Measurements from ENCODE around the gene SEPTIN11.
"Not testable (repeated sequence)": the region's sequence is repeated elsewhere in the genome, so short reads cannot be mapped to it uniquely, and the experiment has no call there.

SEPTIN11 gene

DNA sequence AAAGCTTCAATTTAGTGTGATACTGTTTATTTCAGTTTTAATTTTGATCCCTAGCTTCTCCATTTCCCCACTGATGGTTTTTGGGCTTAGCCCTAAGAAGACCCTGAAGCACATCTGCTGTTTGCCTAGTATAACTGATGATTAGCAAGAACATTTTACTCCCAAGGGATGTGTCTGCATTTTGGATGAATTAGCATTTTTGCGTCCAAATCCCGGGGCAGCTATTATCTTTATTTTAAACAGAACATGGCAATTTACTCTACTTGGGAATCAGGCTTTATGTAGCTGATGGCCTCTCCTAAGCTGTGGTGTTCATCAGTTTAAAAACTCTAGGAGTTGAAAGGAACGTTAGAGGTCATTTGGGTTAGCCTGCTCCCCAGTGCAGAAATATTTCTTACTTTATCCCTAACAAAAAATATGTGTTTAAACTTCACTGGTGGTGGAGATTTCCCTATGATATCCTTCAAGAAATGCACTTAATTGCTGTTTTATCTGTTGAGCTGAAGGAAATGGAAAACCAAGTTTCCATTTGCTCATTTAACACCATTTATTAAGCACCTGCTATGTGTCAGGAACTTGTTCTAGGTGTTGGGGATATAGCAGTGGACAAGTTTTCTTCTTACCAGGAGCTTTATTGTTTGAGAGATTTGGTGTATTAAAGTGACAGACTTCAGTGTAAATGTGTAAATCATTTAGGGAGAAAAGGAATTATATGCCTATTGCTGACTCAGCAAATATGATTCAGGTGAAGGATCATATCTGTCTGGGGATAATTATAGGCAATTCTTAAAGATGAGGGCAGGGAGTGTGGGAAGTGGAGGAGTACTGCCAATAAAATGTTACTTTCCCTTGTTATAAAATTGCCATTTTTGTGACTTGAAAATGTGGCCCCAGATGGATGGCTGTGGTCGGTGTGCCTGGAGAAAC is 3.4 kb downstream of the SEPTIN11 start:
- no peak for DNase-seq

DNA sequence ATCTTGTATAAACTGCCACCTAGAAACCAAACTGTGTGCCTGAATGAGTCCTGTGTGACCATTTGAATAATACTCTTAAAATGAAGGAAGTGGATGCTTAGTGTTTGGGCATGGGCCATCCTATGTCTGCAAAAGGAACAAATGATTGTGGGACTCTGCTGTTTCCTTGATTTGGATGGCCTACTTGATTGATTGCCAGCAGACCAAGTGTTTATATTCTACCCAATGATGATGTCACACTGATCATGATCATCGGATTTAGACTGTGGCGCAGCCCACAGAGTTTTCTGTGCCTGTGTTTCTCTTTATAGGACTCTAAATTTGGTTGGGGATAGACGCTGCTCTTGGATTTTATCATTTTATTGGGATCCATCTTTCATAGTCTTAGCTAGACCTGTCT is 4.4 kb downstream of the SEPTIN11 start:
- DNase-seq, result no peak

DNA sequence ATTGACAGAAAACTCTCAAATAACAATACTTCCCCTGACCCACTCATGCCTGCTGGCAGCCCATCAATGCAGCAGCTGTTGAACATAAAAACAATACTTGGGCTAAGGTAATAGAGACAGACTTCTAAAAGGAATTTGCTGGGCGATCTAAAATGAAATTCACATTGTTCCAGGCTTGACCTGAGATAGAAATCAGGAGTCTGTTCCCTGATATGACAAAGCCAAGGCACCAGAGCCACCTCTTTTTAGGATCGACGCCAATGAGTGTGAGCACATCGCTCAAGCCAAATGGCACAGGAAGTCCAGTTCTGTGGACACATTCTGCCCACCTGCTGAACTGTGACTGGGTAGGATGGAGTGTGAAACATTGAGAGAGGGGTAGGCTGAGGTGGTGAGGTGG is 4.9 kb downstream of the SEPTIN11 start:
- no peak for DNase-seq

DNA sequence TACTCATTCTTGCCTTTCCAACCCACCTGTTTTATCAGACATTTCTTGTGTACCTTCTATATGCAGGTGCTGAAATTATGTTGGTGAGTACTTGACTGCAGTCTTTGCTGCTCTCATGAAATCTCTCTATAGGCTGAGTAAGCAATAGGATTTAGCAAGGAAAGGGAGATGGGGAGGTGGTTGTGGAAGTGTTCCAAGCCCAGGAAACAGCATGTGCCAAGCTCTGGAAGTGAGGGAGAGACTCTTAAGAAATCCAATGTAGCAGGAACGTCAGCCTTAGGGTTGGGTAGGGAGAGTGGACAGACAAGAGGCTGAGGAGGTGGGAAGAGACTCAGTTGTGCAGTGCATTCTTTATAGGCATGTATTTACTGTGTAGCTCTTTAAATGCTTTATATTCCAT is 5.6 kb downstream of the SEPTIN11 start:
- no peak for DNase-seq

DNA sequence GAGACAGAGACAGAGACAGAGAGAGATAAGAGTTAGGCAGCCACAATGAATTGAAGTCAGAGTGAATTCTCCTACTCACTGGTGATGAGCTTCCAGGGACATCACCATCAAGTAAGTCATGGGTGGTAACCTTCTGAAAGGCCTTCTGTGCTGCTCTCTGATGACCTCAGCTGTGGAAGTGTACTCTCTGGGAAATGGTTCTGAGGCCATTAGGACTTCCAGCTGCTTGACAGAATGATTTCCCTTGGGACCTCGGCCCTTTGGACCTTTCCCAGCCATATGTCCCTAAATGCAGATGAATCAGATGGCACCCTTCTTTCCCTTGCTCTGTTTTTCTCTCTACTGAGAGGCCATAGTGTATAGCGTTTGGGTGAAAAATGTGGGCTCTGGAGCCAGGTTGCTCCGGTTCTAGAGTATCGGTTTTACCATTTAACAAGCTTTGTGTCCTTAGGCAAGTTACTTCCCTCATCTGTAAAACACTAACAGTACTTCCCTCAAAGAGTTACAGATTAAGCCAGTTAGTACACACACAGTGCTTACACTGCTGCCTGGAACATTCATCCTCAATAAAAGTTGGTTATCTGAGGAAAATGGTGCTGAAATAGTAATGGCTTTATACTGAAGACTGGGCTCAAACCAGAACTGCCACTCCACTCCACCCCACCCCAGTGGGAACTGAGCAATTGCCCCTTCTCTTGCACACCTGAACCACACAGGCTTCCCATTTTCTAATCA is 7.6 kb downstream of the SEPTIN11 start:
- DNase-seq, result no peak

DNA sequence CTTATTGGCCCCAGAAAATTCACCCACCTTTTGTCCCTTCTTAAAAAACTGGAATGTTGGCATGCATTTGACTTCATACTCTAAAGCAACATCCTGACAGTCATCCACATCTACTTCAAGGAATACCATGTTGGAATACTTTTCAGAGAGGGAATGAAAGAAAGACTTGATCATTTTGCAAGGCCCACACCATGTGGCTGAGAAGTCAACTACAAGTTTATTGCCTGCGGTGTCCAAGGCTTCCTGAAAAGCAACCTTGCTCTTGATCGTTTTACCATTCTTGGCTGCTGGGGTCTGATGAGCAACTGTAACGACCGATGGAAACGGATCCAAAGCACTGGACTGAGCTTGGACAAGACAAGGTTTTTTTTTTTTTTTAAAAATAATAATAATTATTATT is 9.3 kb downstream of the SEPTIN11 start:
- DNase-seq, result no peak

DNA sequence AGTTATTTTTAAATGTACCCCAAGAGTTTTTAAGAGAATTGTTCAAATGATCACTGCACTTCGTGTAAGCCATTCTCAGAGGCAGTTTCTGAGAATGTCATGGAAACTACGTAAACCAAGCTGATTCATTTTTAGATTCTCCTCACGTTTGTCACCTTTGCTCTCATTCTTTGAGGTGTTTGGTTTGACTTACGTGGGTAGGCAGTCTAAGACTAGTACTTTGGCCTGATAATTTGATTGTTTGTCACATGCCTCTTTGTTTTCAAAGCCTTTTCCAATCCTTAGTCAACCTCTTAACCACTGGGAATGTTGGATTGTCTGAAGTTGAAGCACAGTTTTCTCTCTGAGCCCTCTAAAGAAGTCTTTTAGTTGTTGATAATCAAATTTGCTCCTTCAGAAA is 10.5 kb downstream of the SEPTIN11 start:
- peak; percentile 1 for DNase-seq

DNA sequence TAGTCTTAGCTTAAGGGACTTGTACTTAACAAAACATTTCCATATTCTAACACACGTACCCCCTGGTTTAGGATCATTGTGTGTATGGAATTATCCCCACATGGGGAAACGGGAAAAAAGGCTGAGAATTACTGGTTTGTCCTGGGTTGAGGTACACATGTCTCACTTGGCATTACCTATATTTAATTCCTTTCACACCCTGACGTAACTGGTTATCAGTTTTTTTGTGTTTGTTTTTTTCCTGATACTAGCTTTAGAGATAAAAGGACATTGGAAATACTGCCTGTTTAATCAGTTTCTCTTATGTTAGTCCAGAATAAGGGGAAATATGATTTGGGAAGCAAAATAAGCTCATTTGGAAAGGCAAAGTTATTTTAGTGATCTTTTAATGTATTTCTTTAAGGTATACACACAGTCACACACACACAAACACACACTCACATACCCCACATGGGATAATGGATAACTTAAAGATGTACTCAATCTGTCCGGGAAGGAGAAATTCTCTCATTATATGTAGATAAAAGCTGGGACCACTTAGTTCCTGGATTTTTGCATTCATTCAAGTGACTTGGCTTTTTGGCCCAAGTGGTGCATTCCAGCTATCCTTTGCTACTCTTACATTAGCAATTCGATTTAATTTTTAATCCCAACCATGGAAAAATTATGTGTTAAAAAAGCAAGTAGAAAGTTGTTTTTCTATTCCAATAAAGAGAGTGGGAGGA is 13.0 kb downstream of the SEPTIN11 start:
- no peak for DNase-seq

DNA sequence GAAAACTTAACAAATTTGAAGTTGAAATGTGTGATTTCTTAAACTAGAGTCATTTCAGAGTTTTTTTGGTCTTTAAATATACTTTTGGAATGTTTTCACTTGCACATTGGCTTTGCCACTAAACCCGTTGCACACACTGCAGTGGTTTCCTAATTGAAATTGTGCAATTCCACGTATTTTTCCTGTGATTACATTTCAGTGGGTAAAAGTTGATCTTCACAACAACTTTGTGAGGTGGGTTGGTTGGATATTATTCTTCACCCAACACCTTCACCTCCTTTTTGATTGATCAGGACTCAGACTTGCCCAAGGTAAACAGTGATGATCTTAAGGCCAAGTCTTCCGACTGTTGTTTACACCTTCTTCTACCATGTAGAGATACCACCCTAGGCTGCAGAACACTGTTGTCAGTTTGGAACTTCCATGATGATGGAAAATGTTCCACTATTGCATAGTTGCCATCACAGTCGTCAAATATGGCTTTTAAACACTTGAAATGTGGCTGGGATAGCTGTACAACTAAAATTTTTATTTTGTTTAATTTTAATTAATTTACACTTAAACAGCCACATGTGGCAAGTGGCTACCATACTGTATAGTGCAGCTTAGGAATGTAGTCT is 13.7 kb downstream of the SEPTIN11 start:
- no peak for DNase-seq

DNA sequence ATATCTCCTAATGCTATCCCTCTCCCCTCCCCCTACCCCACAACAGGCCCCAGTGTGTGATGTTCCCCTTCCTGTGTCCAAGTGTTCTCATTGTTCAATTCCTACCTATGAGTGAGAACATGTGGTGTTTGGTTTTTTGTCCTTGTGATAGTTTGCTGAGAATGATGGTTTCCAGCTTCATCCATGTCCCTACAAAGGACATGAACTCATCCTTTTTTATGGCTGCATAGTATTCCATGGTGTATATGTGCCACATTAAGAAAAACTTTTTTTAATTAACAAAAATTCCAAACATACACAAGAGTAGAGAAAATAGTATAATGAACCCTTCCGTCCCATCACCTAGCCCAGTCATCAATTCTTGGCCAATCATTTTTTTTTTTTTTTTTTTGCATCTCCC is 14.4 kb downstream of the SEPTIN11 start:
- not testable (repeated sequence) for DNase-seq

DNA sequence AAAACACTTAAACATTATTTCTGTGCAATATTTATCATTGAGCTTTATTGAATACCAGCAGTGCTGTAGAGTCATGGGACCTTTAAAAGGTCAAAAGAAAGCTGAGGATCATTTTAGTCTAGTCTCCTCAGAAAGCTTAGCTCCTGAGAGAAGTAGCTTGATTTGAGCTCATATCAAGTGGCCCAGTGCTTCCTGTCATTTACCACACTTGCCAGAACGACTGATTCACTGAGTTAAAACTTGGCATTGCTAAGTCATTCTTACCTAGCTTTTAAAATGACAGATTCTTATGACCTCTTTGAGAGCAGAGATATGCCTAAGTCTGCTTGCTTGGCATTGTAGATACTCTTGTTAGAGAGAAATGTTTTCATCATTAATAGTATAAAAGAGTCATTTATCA is 15.2 kb downstream of the SEPTIN11 start:
- DNase-seq, result no peak

DNA sequence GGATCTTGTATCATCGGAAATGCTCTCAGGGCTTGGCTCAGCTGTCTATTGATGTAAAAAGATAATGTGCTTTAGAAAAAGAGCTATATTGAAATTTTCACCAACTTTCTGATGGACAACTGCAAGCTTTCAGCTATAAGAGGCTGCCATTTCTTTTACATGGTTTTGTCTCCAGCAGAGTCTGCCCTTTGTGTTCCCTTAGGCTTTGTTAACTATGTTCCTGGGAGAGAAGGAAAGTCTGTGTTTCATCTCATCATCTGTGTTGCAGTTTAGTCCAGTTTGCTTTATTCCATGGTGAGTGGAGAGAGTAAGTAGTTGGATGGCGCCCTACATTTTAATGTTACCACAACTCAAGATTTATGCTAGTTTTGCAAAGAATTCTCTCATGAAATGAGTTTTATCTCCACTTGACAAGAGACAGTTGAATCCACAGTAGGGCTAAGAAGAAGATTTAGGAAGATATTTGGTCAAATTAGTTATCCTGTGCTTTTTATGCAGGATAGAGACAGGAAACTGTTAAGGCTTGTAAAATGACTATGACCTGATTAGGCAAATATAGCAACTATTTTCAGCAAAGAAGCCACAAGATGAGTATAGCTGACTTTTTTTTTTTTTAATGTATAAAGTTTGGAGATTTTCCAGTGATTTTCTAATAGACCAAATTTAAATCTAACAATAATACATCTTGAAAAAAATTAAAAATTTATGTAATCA is 16.5 kb downstream of the SEPTIN11 start:
- no peak for DNase-seq

DNA sequence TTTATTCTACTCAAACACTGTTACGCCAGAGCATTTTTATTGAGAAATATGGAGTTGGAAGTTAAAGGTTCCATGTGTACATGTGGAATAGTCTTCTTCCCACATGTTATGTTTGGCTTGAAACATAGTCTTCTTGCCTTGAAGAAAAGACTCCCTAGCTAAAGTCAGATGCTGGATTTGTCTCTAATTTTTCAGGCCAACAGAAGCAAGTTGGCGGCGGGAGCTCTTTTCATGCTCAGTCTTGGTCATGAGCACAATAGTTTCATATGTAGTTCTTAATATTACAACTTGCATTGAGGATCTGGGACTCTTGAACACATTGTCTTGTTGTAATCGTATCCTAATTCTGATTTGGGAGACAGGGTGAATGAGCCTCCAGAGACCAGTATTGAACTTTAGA is 19.4 kb downstream of the SEPTIN11 start:
- DNase-seq, result no peak

DNA sequence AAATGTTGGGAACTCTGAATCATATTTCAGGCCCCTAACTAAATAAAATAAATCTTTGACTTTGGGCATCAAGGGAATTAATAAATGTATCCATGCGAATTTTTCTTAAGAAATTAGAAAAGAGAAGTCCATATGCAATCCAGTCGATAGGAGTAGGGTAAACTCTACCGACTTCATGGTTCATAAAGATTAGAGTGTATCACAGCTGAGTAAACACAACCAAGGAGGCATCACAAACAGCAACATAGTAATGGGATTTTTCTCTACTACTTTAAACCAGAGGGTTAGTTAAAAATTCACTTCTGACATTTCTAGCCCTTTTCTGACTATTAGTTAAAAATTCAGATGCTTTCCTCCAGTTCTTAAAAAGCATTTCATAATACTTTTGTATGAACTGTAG is 19.9 kb downstream of the SEPTIN11 start:
- DNase-seq, result no peak

DNA sequence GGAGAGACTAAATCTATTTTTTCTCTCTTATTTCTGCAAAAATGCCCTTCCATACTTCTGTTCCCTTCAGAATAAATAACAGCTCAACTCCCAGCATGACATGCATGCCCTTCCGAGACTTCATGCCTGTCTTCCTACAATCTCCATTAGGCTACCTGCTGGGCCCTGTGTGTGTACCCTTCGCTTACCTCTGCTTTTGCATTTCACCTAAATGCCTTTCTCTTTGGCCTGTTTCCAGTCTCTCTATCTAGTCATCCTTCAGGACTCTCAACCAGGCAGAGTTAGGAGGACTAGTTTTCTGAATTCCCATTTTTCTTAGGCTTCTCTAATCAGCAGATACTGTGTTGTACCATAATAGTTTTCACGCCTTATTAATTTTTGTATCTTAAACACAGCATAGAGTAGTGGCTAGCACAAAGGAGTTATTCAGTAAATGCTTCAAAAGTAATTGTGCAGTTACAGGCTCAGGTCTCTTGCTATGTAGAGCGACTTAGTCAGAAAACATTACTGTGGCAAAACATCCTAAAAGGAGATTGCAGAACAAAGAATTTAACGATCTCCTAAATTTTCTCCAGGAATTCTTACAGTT is 20.5 kb downstream of the SEPTIN11 start:
- peak; percentile 11 for DNase-seq

DNA sequence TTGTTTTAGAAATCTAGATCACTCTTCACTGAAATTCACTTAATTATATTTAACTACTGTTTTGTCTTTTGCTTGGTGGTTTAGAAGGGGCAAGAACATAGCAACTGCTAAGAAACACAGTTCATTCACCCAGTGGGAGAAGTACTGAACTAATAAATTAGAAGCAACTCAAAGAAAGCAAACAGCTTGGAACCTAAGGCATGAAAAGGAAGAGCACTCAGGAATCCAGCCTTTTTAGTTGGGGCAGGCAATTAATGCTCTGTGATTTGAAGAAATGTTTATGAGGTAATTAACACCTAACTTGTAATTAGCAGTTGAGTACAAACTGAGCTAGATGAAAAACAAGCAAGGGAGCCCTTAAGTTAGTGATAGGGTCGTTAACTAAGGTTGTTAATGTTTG is 22.8 kb downstream of the SEPTIN11 start:
- no peak for DNase-seq

DNA sequence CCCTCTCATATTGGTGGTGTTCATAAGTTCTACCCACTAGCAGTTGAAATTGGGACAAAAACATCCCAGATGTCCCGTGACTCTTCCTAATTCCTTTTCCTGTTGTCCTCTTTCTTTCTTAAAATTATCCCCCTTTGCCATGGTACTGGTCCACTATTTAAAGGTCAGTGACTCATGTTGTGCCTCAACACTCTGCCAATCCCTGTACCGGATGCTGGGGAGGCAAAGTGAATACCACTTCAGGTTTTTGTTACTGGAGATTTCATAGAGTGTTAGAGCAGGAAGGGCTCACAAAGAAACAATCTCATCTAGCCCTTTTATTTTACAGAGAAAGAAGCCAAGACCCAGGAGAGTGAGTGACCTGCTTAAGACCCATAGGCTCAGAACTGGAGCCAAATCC is 24.6 kb downstream of the SEPTIN11 start:
- no peak for DNase-seq

DNA sequence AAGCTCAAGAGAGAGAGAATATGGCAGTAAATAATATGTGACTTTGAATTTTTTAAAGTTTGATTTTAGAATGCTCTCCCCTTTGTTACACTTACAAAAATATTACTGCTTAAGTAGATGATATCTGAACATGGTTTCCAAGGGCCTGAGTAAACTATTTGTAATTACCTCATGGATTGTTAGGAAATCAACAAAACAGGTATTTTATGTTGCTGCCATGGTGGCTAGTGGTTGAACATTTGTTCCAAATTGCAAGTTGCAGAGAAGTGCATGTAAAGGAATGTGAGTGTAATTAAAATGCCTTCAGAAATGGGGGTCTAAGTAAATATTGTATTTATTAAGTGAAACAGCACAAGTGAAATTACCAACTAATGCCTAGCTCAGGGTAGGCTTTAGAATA is 27.6 kb downstream of the SEPTIN11 start:
- DNase-seq, result no peak

DNA sequence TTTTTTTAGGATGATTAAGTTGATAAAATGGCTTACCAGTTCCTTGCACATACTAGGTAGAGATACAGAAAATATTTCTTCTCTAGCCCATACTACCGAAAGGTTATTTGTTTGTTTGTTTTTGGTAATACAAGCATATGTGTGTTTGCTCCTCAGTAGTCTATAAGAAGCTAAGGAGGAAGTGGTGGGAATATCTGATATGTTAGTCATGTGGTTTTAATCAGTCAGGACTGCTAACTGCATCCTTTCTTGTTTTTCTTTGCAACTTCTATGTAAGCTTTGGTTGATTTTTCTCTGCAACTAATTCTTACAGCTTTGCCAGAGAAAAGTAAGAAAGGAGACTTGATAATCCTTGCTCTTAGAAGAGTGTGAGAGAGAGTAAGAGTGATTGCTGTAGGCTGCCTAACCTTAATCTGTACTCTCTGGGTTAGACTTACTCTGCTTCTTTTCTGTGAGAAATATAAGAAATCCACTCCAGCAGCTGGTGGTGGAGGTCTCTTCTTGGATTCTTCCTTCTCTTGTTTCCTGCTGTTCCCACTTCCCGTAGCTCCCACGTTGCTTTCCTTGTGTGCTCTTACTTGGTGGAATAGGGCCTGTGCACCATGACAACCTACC is 28.3 kb downstream of the SEPTIN11 start:
- DNase-seq, result no peak

DNA sequence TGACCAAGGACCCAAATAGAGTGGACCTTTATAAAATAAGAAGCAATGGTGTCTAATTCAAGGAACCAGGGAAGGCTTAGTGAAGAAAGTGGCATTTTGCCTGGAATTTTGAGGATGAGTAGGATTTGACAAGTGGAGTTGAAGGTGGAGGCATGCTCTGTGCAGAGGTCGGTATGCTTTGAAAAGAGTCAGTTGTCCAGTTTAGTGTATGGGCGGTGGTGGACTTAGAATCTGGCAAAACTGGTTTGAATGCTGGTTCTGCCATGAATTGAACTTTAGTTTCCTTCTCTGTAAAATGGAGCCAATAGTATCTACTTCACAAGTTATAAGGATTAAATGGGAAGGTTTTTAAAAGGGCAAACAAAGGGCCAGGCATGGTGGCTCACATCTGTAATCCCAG is 29.7 kb downstream of the SEPTIN11 start:
- no peak for DNase-seq

DNA sequence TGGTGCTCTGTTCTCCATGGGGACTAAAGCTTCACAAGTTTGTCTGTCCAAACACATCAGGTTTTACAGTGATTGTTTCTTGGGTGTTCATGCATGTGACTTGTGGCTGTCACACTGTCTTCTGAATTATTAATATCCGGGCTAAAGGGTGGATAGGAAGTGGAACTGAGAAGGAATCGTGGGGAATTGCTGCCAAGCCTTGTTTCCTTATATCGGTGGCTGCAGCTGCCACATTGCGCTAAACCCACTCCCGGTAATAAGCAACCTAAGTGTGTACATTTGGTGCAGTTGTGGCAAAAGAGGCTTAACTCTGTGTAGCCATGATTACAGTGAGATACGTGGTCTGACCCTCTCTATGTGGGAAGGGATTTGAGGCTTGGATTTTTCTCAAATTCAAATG is 30.7 kb downstream of the SEPTIN11 start:
- DNase-seq, result no peak

DNA sequence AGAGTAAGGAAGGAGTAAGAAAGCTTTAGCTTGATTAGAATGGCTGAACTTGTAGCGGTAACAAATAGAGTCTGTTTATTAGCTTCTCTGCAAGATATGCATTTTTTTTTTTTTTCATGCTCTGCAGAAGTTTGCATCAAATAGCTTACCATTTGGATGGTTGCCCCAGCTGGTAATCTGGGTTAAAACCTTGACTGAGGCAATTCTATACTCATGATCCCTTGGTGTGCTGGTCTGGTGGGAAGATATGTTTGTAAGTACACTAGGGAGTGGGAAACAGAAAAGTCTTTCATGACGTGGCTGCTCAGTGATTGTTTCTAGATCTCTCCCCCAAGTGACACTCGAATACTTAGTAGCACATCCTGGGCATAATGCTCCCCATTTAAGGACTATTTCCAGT is 32.1 kb downstream of the SEPTIN11 start:
- no peak for DNase-seq

All from NCI-H2227 treated with DMSO at 0.1 percent for 48 hours (cell line).